HG03378 (cell line): ENCODE measurements around the gene F10.

Experiments
- ATAC-seq: cut with Tn5 transposase; IDR thresholded peaks from one replicate; pipeline ENCODE4 v1.9.1; 2021; ENCODE audit warnings: mild to moderate bottlenecking, moderate library complexity; ENCODE audit not compliant: unreplicated experiment

The F10 gene

GRCh38 chr13:113086031-113086750, 36.4 kb upstream of the F10 start:
- ATAC-seq: no peak

GRCh38 chr13:113086991-113087922, 35.3 kb upstream of the F10 start:
- ATAC-seq: no peak

GRCh38 chr13:113087923-113088690, 34.5 kb upstream of the F10 start:
- ATAC-seq: no peak

GRCh38 chr13:113088691-113089020, 33.9 kb upstream of the F10 start:
- no peak for ATAC-seq

GRCh38 chr13:113089693-113090414, 32.7 kb upstream of the F10 start:
- ATAC-seq: no peak

GRCh38 chr13:113090415-113090770, 32.2 kb upstream of the F10 start:
- no peak for ATAC-seq

- no peak for ATAC-seq
Measured at GRCh38 chr13:113090806-113091205, 31.8 kb upstream of the F10 start.

- no peak for ATAC-seq
Measured at GRCh38 chr13:113091211-113091771, 31.3 kb upstream of the F10 start.

GRCh38 chr13:113091891-113092775, 30.5 kb upstream of the F10 start:
- ATAC-seq: no peak

GRCh38 chr13:113092776-113093579, 29.6 kb upstream of the F10 start:
- ATAC-seq: no peak

- ATAC-seq: no peak
Measured at GRCh38 chr13:113093580-113094409, 28.8 kb upstream of the F10 start.

- no peak for ATAC-seq
Measured at GRCh38 chr13:113094410-113094800, 28.2 kb upstream of the F10 start.

GRCh38 chr13:113095146-113096051, 27.2 kb upstream of the F10 start:
- no peak for ATAC-seq

- ATAC-seq: no peak
Measured at GRCh38 chr13:113096052-113096744, 26.4 kb upstream of the F10 start.

- no peak for ATAC-seq
Measured at GRCh38 chr13:113096745-113097305, 25.8 kb upstream of the F10 start.

GRCh38 chr13:113097651-113098050, 24.9 kb upstream of the F10 start:
- no peak for ATAC-seq
